Transverse colon (tissue), 4 donors: ENCODE measurements around the gene PLAU. TPM values are rescaled to one million over a fixed set of nuclear protein-coding genes. Genes with fewer than 3 reads are reported as not detected.
"Not testable (repeated sequence)": the region's sequence is repeated elsewhere in the genome, so short reads cannot be mapped to it uniquely, and the experiment has no call there.

Source experiments
- DNase-seq: peaks from one replicate; pipeline ENCODE4 v3.0.0-alpha.2; 2019
- H3K27ac ChIP-seq, 4 donors: fragments of 200-600 bp; sonication (generic); 2 replicates each; pipeline ENCODE4 v1.5.1; 2016 to 2018; ENCODE audit warnings: inconsistent platforms in 4 of 4
- H3K27me3 ChIP-seq: fragments of 200-600 bp; sonication (generic); 2 replicates; pipeline ENCODE4 v1.5.1; 2017; ENCODE audit warnings: inconsistent platforms
- H3K36me3 ChIP-seq, 4 donors: fragments of 200-600 bp; sonication (generic); 2 replicates each; pipeline ENCODE4 v1.5.1; 2017 to 2019; ENCODE audit warnings: inconsistent platforms in 4 of 4
- H3K4me1 ChIP-seq, 4 donors: fragments of 200-600 bp; sonication (generic); 2 replicates each; pipeline ENCODE4 v1.5.1; 2017 to 2020; ENCODE audit warnings: inconsistent platforms in 4 of 4
- H3K4me3 ChIP-seq, 4 donors: fragments of 200-600 bp; sonication (generic); 1 replicate in 1 of 4; 2 replicates in 3 of 4; pipeline versions ENCODE4 v1.5.1 to v1.6.1; 2017 to 2019; ENCODE audit warnings: inconsistent platforms in 4 of 4
- H3K9me3 ChIP-seq, 2 donors: fragments of 200-600 bp; sonication (generic); 2 replicates each; pipeline ENCODE4 v1.5.1; 2017 to 2019; ENCODE audit warnings: inconsistent platforms in 2 of 2
- CTCF ChIP-seq, 5 experiments: fragments of 200-600 bp in 3 of 5; fragments of 450-650 bp in 2 of 5; sonication (generic) in 3 of 5; IDR thresholded peaks; 1 replicate in 2 of 5; 2 replicates in 3 of 5; pipeline ENCODE4 v1.5.1; 2016 to 2017; ENCODE audit warnings: antibody characterized with exemption in 5 of 5, inconsistent platforms in 3 of 5, mild to moderate bottlenecking in 2 of 5, moderate library complexity in 1 of 5
- EP300 ChIP-seq: sonication (generic); formaldehyde crosslinking; IDR thresholded peaks from one replicate; pipeline ENCODE4 v1.6.1; 2017; ENCODE audit warnings: antibody characterized with exemption, low read depth
- POLR2A ChIP-seq: fragments of 450-650 bp; IDR thresholded peaks from one replicate; pipeline ENCODE4 v1.6.1; 2016; ENCODE audit warnings: antibody characterized with exemption, mild to moderate bottlenecking, moderate library complexity
- POLR2AphosphoS5 ChIP-seq, 3 donors: sonication (generic); formaldehyde crosslinking; IDR thresholded peaks; one replicate each; pipeline ENCODE4 v1.6.1; 2016; ENCODE audit warnings: antibody characterized with exemption in 3 of 3
- WGBS, 2 donors: methylation state at CpG; one replicate each; pipeline ENCODE4 v1.1.5; 2018; ENCODE audit warnings: low coverage in 1 of 2; 5-methylcytosine and 5-hydroxymethylcytosine counted together
- in situ Hi-C, 4 donors: fragments of 200-750 bp; cut with MboI; loops; one replicate each; pipeline versions ENCODE4 v1.15.0 to v1.15.1; 2017; ENCODE audit warnings: low sequenced_read_pairs in 3 of 4, low pct_ligation_motif_present in 1 of 4, low pct_unique_long_range_greater_than_20kb in 1 of 4
- intact Hi-C: fragments of 100-400 bp; cut with DNase I; formaldehyde crosslinking; loops from one replicate; pipeline ENCODE4 v1.15.1; 2023; ENCODE audit warnings: low total_unique reads
- total RNA-seq, 4 donors: library from RNA; depleted of rRNA; stranded (reverse); fragments of >200 nt; gene quantifications; one replicate each; pipeline ENCODE4 v1.1.0, GENCODE V29; 2016

PLAU gene
- total RNA-seq, 4 donors from 2014 or later: 0.75 to 8.0 (median 2.3) TPM

GRCh38 chr10:73887294-73888039 is 23.5 kb upstream of the PLAU start:
- Histone ChIP-seq H3K4me1 (peaks cover 15 to 31% (median 29%) of the 10 kb centered on the region in 4 donors), H3K9me3 (no peaks in the 10 kb centered on the region), H3K4me3 (no peak overlapping the region), H3K27ac (peak overlapping the region; percentile 78 to 85 (median 82)), H3K36me3 (no peaks in the 10 kb centered on the region), H3K27me3 (no peaks in the 10 kb centered on the region)
- peak; percentile 63 for DNase-seq
- WGBS, 2 donors: 65% methylated on average over 12 of the region's 12 CpGs; no CpG with 5 or more reads in 1 of the 2 donors
- peak in 2 of 3 donors; percentile 23 to 39 for TF ChIP-seq POLR2AphosphoS5 (IDR thresholded peaks at IDR 0.05)
- no peak for TF ChIP-seq EP300
- TF ChIP-seq POLR2A: no peak
- in situ Hi-C loops: loop anchor here (5.0 to 25.0 kb wide), 5 partner anchors 50 to 200 kb away; no protein-coding TSS in a partner anchor
- intact Hi-C loops: loop anchor here (2.0 to 5.0 kb wide), 2 partner anchors 53 to 195 kb away; no protein-coding TSS in a partner anchor

DNA sequence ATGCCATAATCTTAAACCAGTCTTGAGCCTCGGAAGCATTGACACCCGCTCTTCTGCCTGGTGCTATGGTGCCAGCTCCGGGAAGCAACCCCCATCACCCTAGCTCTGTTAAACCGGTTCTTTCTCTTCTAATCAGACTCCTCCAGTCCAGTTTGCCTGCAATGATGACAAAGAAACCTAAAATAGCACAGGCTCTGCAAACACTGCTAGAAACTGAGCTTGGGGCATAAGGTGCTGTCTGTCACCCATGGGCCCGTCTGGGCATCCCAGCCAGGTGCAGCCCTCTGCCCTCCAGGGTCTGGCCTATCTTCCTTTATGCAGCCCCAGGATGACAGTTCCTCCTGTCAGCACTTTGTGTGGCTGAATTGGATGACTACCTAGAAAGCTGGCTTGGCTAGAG is 22.4 kb upstream of the PLAU start:
- DNase-seq: no peak
- Histone ChIP-seq H3K4me1 (peaks cover 15 to 31% (median 29%) of the 10 kb centered on the region in 4 donors), H3K36me3 (no peaks in the 10 kb centered on the region), H3K9me3 (no peaks in the 10 kb centered on the region), H3K27ac (peak overlapping the region; percentile 78 to 85 (median 82)), H3K27me3 (no peaks in the 10 kb centered on the region), H3K4me3 (no peak overlapping the region)
- no peak for TF ChIP-seq POLR2A
- no peak for TF ChIP-seq EP300
- TF ChIP-seq POLR2AphosphoS5 (IDR thresholded peaks at IDR 0.05): no peak
- TF ChIP-seq CTCF (IDR thresholded peaks at IDR 0.05): no peak
- WGBS, 2 donors: 62% methylated on average over 5 of the region's 5 CpGs; no CpG with 5 or more reads in 1 of the 2 donors
- in situ Hi-C loops: loop anchor here (5.0 to 25.0 kb wide), 5 partner anchors 49 to 199 kb away; no protein-coding TSS in a partner anchor
- intact Hi-C loops: loop anchor here (5.0 kb wide), 1 partner anchor 194 kb away; no protein-coding TSS in a partner anchor

- Histone ChIP-seq H3K4me3 (no peak overlapping the region), H3K27ac (peak overlapping the region; percentile 78 to 85 (median 82)), H3K36me3 (no peaks in the 10 kb centered on the region), H3K4me1 (peaks cover 15 to 31% (median 29%) of the 10 kb centered on the region in 4 donors), H3K9me3 (no peaks in the 10 kb centered on the region), H3K27me3 (no peaks in the 10 kb centered on the region)
- in situ Hi-C loops: loop anchor here (5.0 to 25.0 kb wide), 5 partner anchors 48 to 198 kb away; no protein-coding TSS in a partner anchor
- WGBS, 2 donors: 44 to 66% methylated on average over 5 to 7 of the region's 7 CpGs
- TF ChIP-seq EP300: no peak
- TF ChIP-seq POLR2A: no peak
- no peak for TF ChIP-seq CTCF (IDR thresholded peaks at IDR 0.05)
- TF ChIP-seq POLR2AphosphoS5 (IDR thresholded peaks at IDR 0.05): no peak
- DNase-seq: peak; percentile 50
- intact Hi-C loops: loop anchor here (5.0 kb wide), 1 partner anchor 193 kb away; no protein-coding TSS in a partner anchor
These were observed 21.9 kb upstream of the PLAU start for GRCh38 chr10:73889014-73889413.

DNA sequence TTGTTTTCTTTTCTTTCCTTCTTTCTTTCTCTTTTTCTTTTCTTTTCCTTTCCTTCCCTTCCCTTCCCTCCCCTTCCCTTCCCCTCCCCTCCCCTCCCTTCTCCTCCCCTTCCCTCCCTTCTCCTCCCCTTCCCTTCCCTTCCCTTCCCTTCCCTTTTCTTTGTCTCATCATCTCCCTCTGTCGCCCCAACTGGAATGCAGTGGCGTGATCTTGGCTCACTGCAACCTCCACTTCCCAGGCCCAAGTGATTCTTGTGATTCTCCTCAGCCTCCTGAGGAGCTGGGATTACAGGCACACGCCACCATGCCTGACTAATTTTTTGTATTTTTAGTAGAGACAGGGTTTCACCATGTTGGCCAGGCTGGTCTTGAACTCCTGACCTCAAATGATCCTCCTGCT is 21.5 kb upstream of the PLAU start:
- H3K36me3 ChIP-seq, H3K27ac ChIP-seq, H3K9me3 ChIP-seq, H3K4me3 ChIP-seq, H3K27me3 ChIP-seq, DNase-seq: not testable (repeated sequence)
- intact Hi-C loops (loop anchor here (5.0 kb wide), 1 partner anchor 193 kb away; no protein-coding TSS in a partner anchor), in situ Hi-C loops (loop anchor here (5.0 to 25.0 kb wide), 5 partner anchors 48 to 198 kb away; no protein-coding TSS in a partner anchor)
- 100% methylated on average over 1 to 3 of the region's 3 CpGs for WGBS, 2 donors
- peaks cover 15 to 31% (median 29%) of the 10 kb centered on the region in 4 donors for H3K4me1 ChIP-seq

DNA sequence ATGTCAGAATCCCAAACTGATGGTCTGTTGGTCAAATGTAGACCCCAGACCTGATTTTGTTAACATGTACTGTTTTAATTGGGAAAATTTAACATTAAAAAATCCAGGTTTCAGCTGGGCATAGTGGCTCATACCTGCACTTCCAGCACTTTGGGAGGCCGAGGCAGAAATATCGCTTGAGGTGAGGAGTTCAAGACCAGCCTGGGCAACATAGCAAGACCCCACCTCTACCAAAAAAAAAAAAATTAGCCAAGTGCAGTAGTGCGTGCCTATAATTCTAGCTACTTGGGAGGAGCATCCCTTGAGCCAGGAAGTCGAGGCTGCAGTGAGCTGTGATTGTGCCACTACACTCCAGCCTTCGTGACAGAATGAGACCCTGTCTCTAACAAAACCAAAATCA is 20.7 kb upstream of the PLAU start:
- 85 to 100% methylated on average over 2 to 5 of the region's 5 CpGs for WGBS, 2 donors
- no peaks in the 10 kb centered on the region for H3K9me3 ChIP-seq
- H3K4me1 ChIP-seq: peaks cover 15 to 31% (median 29%) of the 10 kb centered on the region in 4 donors
- intact Hi-C loops (no loop called here), in situ Hi-C loops (loop anchor here in 2 of 4 donors (10.0 to 25.0 kb wide), 2 partner anchors 195 to 197 kb away; no protein-coding TSS in a partner anchor)
- no peaks in the 10 kb centered on the region for H3K27me3 ChIP-seq
- no peak for DNase-seq
- no peak overlapping the region for H3K4me3 ChIP-seq
- no peak overlapping the region for H3K27ac ChIP-seq
- H3K36me3 ChIP-seq: no peaks in the 10 kb centered on the region
- TF ChIP-seq CTCF (IDR thresholded peaks at IDR 0.05) (no peak), POLR2A (no peak), EP300 (no peak), POLR2AphosphoS5 (IDR thresholded peaks at IDR 0.05) (no peak)

- H3K36me3 ChIP-seq, H3K27ac ChIP-seq, DNase-seq, H3K4me3 ChIP-seq, intact Hi-C loops, H3K27me3 ChIP-seq, H3K9me3 ChIP-seq: not testable (repeated sequence)
- 59 to 81% methylated on average over 3 of the region's 3 CpGs for WGBS, 2 donors
- peaks cover 15 to 31% (median 29%) of the 10 kb centered on the region in 4 donors for H3K4me1 ChIP-seq
- in situ Hi-C loops: loop anchor here in 2 of 4 donors (10.0 to 25.0 kb wide), 2 partner anchors 194 to 196 kb away; no protein-coding TSS in a partner anchor
These were observed 20.1 kb upstream of the PLAU start for GRCh38 chr10:73890830-73891229.
